GM11168 (cell line): Measurements from ENCODE around the gene OR2AG1.
"Not testable (repeated sequence)": the region's sequence is repeated elsewhere in the genome, so short reads cannot be mapped to it uniquely, and the experiment has no call there.

Experiments used
- in situ Hi-C: fragments of 300-500 bp; cut with MboI; formaldehyde crosslinking; loops from one replicate; pipeline ENCODE4 v1.12.0; 2022; ENCODE audit warnings: low sequenced_read_pairs; ENCODE audit not compliant: unreplicated experiment

The OR2AG1 gene

DNA sequence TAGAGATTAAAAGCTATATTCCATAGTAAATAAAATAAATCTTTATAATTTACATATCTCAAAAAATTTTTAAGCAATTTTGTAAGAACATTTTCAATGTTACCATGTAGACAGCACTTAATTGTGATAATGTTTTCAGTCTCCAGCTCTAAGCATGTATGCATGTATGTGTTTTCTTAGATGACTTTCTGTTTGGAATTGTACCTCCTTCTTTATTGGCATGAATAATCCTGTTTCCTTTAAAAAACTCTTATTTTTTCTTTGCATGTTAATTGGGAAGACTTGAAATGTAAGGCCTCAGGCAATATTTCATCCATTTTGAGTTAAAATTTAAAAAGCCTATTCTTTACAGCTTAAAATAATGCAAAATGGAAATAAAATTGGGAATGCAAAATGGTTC lies 2.0 kb upstream of the OR2AG1 start:
- in situ Hi-C loops: no loop called here

- in situ Hi-C loops: no loop called here
These were observed 7.7 kb downstream of the OR2AG1 start for GRCh38 chr11:6790546-6790945.

DNA sequence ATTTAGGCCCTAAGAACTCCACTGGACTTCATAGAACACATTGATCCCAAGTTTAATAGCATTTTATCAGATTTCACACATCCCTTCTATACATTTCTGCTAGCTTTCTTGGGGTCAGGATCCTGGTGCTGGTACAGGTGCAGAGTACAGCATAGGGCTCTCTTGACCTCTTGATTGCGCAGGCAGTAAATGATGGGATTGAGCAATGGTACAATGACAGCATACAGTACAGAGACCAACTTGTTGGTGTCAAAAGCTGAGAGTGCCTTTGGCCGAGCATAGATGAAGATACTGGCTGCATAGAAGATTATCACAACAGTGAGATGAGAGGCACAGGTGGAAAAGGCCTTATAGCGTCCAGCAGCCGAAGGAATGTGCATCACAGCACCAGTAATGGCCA lies 11.8 kb downstream of the OR2AG1 start:
- in situ Hi-C loops: no loop called here

DNA sequence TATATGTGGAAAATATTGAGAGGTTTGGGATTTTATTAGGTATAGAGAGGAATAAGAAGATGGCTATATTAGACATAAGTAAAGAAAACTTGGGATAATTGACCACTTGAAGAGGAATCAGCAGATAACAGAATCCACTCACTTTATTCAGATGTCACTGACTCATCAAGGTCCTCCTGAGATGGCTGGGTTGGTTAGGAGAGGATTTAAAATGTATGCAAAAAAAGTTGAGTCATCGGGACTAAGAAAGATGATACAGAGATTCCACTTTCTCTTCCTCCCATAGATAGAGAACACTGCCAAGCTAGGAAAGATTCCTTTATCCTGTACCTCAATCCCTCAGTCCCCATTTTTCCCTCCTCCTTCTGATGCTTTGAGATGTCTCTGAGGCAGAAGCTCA lies 16.6 kb downstream of the OR2AG1 start, which contains the start of gene OR6A2:
Gene OR6A2 (minus strand): TSS at position 288 of the 400 bp plus-strand sequence. CDS start 3,981 bp downstream, outside the sequence.
- in situ Hi-C loops: no loop called here

DNA sequence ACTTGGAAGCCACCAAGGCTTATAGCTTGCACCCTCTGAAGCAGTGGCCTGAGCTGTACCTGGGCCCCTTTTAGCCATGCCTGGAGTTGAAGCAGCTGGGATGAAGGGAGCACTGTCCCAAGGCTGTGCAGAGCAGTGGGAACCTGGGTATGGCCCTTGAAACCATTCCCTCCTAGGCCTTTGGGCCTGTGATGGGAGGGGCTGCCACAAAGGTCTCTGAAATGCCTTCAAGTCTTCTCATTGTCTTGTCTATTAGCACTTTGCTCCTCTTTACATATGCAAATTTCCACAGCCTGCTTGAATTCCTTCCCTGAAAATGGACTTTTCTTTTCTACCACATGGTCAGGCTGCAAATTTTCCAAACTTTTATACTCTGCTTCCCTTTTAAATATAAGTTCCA lies 18.3 kb downstream of the OR2AG1 start:
- in situ Hi-C loops: not testable (repeated sequence)

GRCh38 chr11:6812390-6813005 lies 29.7 kb downstream of the OR2AG1 start:
- in situ Hi-C loops: no loop called here

DNA sequence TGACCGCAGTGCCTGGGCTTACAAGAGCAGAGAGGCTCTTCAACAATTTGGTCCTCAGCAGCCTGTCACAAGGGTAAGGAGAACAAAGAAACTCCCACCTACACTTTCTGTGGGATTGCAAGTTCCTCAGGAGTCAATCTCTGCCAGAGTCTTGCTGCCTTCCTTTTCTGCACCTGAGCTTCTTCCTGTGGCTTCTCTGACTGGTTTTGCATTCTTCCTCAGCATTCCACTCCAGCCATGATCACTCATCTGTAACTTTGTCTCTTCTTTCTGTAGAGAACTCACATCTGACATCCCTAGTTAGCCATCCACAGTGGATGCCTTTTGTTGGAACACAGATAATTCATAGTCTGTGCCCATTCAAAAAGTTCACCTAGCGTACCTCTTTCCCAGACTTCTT lies 30.8 kb downstream of the OR2AG1 start:
- in situ Hi-C loops: no loop called here

DNA sequence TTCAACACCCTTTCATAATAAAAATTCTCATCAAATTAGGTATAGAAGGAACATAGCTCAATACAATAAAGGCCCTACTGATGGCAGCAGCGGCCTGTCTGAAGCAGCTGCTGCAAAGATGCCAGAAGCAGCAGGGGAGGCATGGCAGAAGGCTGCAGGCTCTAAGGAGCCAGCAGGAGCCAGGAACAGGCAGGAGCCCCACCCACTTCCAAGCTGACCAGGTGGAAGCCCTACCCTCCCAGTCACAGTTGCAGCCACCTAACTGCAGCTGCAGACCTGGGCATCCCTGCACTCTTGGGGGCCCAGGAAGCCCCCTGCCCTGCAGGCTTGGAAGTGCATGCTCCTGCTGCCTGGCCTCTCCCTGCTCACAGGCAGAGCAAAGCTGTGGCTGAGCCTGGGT lies 34.9 kb downstream of the OR2AG1 start:
- in situ Hi-C loops: no loop called here

DNA sequence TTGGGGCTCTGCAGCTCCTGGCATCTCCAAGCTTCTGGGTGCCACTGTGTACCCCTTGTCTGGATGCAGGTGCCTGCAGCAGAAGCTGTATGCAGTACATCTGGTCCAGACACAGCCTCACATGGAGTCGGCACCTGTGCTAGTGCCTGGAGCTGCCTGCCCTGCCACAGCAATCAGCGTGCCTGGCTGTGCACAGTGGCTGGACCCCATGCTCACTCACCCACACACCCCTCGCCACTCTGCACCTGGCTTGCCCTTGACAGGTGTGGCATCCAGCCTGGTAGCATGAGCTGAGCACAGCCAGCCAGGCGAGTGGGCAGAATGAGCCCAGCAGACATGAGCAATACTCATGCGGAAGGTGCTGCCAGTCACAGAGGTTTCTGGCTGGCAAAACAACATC lies 36.1 kb downstream of the OR2AG1 start:
- in situ Hi-C loops: no loop called here

DNA sequence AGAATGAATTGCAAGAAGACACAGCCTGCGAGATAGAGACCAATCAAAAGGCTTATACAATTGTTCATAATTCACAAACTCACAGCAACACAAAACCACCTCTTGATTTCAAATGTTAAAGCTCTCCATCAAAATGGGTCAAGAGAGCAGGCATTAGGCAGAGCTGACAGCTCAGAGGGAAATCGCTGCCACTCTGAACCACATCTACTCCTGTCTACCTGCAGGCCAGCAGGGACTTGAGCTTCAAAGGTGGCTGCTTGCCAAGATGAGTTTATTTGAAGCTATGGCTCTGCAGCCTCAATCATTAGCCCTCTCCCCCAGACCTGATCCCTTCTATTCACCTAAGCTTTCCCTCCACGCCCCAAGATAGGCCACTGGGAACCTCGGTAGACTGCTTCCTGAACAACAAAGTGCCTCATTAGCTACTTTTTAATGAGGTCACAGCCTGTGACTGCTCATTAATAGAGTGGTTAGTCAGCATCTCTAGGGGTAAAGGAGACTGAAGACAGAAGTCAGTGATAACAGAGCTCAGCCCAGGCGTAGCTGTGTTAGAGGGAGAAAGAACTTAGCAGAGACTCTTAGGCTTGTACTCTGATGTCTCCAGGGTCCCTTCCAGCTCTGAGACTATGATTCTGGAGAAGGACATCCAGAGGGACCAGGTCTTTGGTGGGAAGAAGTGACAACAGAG lies 41.5 kb downstream of the OR2AG1 start:
- in situ Hi-C loops: no loop called here

DNA sequence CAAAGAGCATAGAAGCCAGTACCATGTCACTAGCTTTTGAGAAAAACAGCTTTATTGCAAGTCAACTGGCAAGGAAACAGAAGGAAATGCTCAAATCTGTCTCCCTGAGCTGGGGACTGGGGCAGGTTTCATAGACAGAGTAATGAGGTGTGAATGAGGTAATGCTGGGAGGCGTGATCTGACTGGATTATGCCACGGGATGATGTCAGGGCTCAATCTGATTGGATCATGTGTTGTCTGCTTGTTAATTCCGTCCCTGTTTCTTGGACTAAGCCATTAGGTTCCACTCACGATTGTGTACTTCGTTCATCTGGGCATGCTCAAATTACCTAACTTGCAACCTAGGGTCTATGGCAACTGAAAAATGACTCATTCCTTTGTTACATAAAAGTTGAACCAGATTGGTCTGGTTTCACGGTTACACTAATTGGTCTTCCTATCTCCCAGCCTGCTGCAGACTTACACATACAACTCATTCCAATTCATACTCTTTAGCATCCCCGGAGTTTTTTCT lies 42.5 kb downstream of the OR2AG1 start:
- in situ Hi-C loops: no loop called here

DNA sequence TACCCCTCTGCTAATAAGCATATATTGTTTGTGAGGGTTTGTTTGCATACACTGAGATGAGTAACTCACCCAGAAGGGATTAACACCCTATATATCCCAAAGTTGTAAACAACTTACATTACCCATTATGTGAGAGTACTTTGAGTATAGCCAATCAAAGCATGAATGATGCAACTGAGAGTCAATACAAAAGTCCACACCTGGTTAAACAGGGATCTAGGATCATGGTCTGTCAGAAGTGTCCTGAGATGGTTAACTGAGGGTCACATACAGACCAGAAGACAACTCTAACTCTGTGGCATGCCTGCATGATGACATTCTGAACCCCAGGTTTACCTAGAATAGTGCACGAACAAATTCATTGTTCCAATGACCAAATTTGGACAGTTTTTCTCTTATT lies 45.3 kb downstream of the OR2AG1 start:
- in situ Hi-C loops: no loop called here

- in situ Hi-C loops: no loop called here
These were observed 50.5 kb downstream of the OR2AG1 start for GRCh38 chr11:6833356-6833755.

DNA sequence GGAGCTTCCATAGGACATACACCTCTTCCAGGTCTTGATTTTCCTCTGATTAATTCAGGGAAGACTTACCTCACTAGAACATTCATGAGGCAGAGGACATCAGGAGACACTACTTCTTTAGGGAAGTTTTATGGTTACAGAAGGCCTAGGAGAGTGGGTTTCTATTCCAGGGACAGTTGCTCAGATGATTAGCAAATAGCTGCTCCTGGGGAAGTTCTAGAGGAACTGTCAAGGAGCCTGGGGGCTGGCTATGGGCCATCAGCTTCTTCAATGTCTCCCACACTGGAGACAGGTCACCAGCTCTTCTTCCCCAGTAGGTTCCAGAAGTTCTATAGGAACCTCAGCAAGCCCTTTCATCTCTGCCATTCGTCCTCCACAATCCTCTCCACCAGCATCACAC lies 51.2 kb downstream of the OR2AG1 start:
- in situ Hi-C loops: no loop called here
